Glutamatergic neuron (in vitro differentiated cells): Measurements from ENCODE around the gene PANX2. TPM values are rescaled to one million over a fixed set of nuclear protein-coding genes. Genes with fewer than 3 reads are reported as not detected.

Experiments
- DNase-seq: peaks from one replicate; pipeline ENCODE4 v3.0.0; 2022
- H3K27ac Mint-ChIP-seq: one replicate; pipeline ENCODE4 v1.8.0; 2020; ENCODE audit warnings: mild to moderate bottlenecking, mixed read lengths, inconsistent platforms; ENCODE audit not compliant: unreplicated experiment
- H3K27me3 Mint-ChIP-seq: one replicate; pipeline ENCODE4 v1.8.0; 2020; ENCODE audit warnings: mild to moderate bottlenecking, moderate library complexity, mixed read lengths, inconsistent platforms; ENCODE audit not compliant: unreplicated experiment
- H3K36me3 Mint-ChIP-seq: one replicate; pipeline ENCODE4 v1.8.0; 2020; ENCODE audit warnings: mild to moderate bottlenecking, mixed read lengths, inconsistent platforms; ENCODE audit not compliant: unreplicated experiment
- H3K4me1 Mint-ChIP-seq: one replicate; pipeline ENCODE4 v1.8.0; 2020; ENCODE audit warnings: mild to moderate bottlenecking, low read depth, mixed read lengths, inconsistent platforms; ENCODE audit not compliant: unreplicated experiment
- H3K4me3 Mint-ChIP-seq: one replicate; pipeline ENCODE4 v1.8.0; 2020; ENCODE audit warnings: mild to moderate bottlenecking, mixed read lengths, inconsistent platforms; ENCODE audit not compliant: unreplicated experiment
- H3K9me3 Mint-ChIP-seq: one replicate; pipeline ENCODE4 v1.8.0; 2020; ENCODE audit warnings: mild to moderate bottlenecking, moderate library complexity, mixed read lengths, inconsistent platforms; ENCODE audit not compliant: unreplicated experiment
- CTCF ChIP-seq: fragments of 200-600 bp; sonication (generic); IDR thresholded peaks from one replicate; pipeline ENCODE4 v1.5.0; 2021; ENCODE audit not compliant: partially characterized antibody, unreplicated experiment
- total RNA-seq: library from RNA; stranded (reverse); fragmentation: NEBNext Ultra II Directional; extraction: Animal tissue kit (Norgen Biotek cat#: 25700); gene quantifications from one replicate; pipeline ENCODE4 v1.2.1, GENCODE V29; 2021; ENCODE audit not compliant: unreplicated experiment

PANX2 gene
- total RNA-seq, 1 donor from 2014 or later, result 1.8 TPM

GRCh38 chr22:50198624-50199017, 28.1 kb downstream of the PANX2 start:
- no peak for TF ChIP-seq CTCF
- H3K9me3 Mint-ChIP-seq, result peaks cover 9% of the 10 kb centered on the region
- H3K27me3 Mint-ChIP-seq, result peaks cover 10% of the 10 kb centered on the region
- peaks cover 8% of the 10 kb centered on the region for H3K4me1 Mint-ChIP-seq
- DNase-seq, result no peak
- H3K4me3 Mint-ChIP-seq, result no peak overlapping the region
- H3K27ac Mint-ChIP-seq, result no peak overlapping the region
- peaks cover 6% of the 10 kb centered on the region for H3K36me3 Mint-ChIP-seq

- Mint-ChIP-seq H3K9me3 (peaks cover 10% of the 10 kb centered on the region), H3K4me1 (peaks cover 8% of the 10 kb centered on the region), H3K36me3 (peaks cover 10% of the 10 kb centered on the region), H3K27ac (no peak overlapping the region), H3K27me3 (peaks cover 10% of the 10 kb centered on the region), H3K4me3 (peak overlapping the region; percentile 74)
- no peak for DNase-seq
- TF ChIP-seq CTCF, result no peak
Observed at GRCh38 chr22:50199251-50199721, 28.8 kb downstream of the PANX2 start.

GRCh38 chr22:50199829-50200460, 29.4 kb downstream of the PANX2 start:
- Mint-ChIP-seq H3K36me3 (peaks cover 10% of the 10 kb centered on the region), H3K9me3 (peaks cover 15% of the 10 kb centered on the region), H3K4me3 (peak overlapping the region; percentile 74), H3K27ac (peak overlapping the region; percentile 43), H3K27me3 (peaks cover 10% of the 10 kb centered on the region), H3K4me1 (peaks cover 8% of the 10 kb centered on the region)
- TF ChIP-seq CTCF, result no peak
- DNase-seq, result peak; percentile 59

GRCh38 chr22:50200461-50201190, 30.1 kb downstream of the PANX2 start, which contains the start of gene SELENOO:
Gene SELENOO, plus strand, starts transcription at chr22:50201011. Its CDS starts 26 bp downstream, at chr22:50201037.
- Mint-ChIP-seq H3K4me3 (peak within 1 kb of the TSS; percentile 93), H3K36me3 (peaks cover 10% of the 10 kb centered on the region), H3K27ac (no peak within 1 kb of the TSS)

More at GRCh38 chr22:50200461-50201190, 30.1 kb downstream of the PANX2 start, which contains the start of gene SELENOO:
- peaks cover 15% of the 10 kb centered on the region for H3K9me3 Mint-ChIP-seq
- H3K27me3 Mint-ChIP-seq, result peaks cover 10% of the 10 kb centered on the region
- TF ChIP-seq CTCF, result no peak
- DNase-seq, result peak; percentile 97
- H3K4me1 Mint-ChIP-seq, result peaks cover 8% of the 10 kb centered on the region
